ENCODE data around the gene LSM11.

LSM11 gene

GRCh38 chr5:157734436-157734835 lies 9.1 kb upstream of the LSM11 start:
- no peak for DNase-seq (ENCODE audit: low read depth)

GRCh38 chr5:157735991-157736390 lies 7.5 kb upstream of the LSM11 start:
- DNase-seq (ENCODE audit: low read depth), result no peak

- DNase-seq (ENCODE audit: low read depth), result no peak
Measured at GRCh38 chr5:157739388-157740228, 3.9 kb upstream of the LSM11 start.

GRCh38 chr5:157740229-157740610 lies 3.3 kb upstream of the LSM11 start:
- DNase-seq (ENCODE audit: low read depth), result no peak

- no peak for DNase-seq (ENCODE audit: low read depth)
Measured at GRCh38 chr5:157741131-157741530, 2.4 kb upstream of the LSM11 start.

- no peak for DNase-seq (ENCODE audit: low read depth)
Measured at GRCh38 chr5:157744051-157745011, 819 bp downstream of the LSM11 start.

- no peak for DNase-seq (ENCODE audit: low read depth)
Measured at GRCh38 chr5:157745041-157745456, 1.5 kb downstream of the LSM11 start.

- no peak for DNase-seq (ENCODE audit: low read depth)
Measured at GRCh38 chr5:157747173-157747740, 3.7 kb downstream of the LSM11 start.

- DNase-seq (ENCODE audit: low read depth), result no peak
Measured at GRCh38 chr5:157747766-157748700, 4.5 kb downstream of the LSM11 start.

GRCh38 chr5:157748760-157749461 lies 5.4 kb downstream of the LSM11 start:
- DNase-seq (ENCODE audit: low read depth), result no peak

GRCh38 chr5:157749462-157749799 lies 5.9 kb downstream of the LSM11 start:
- no peak for DNase-seq (ENCODE audit: low read depth)

GRCh38 chr5:157750320-157750719 lies 6.8 kb downstream of the LSM11 start:
- no peak for DNase-seq (ENCODE audit: low read depth)

- DNase-seq (ENCODE audit: low read depth), result no peak
Measured at GRCh38 chr5:157756122-157756521, 12.6 kb downstream of the LSM11 start.

- no peak for DNase-seq (ENCODE audit: low read depth)
Measured at GRCh38 chr5:157758706-157759105, 15.2 kb downstream of the LSM11 start.

GRCh38 chr5:157761690-157762621 lies 18.4 kb downstream of the LSM11 start:
- no peak for DNase-seq (ENCODE audit: low read depth)

GRCh38 chr5:157764531-157764930 lies 21.0 kb downstream of the LSM11 start:
- DNase-seq (ENCODE audit: low read depth), result no peak

- no peak for DNase-seq (ENCODE audit: low read depth)
Measured at GRCh38 chr5:157766442-157766841, 22.9 kb downstream of the LSM11 start.

- DNase-seq (ENCODE audit: low read depth), result no peak
Measured at GRCh38 chr5:157766902-157767301, 23.4 kb downstream of the LSM11 start.

- DNase-seq (ENCODE audit: low read depth), result no peak
Measured at GRCh38 chr5:157767689-157768088, 24.2 kb downstream of the LSM11 start.

GRCh38 chr5:157770665-157771064 lies 27.2 kb downstream of the LSM11 start:
- DNase-seq (ENCODE audit: low read depth), result no peak
